Keratinocyte (primary cell): Measurements from ENCODE around the gene SVIP. TPM values are rescaled to one million over a fixed set of nuclear protein-coding genes. Genes with fewer than 3 reads are reported as not detected.

Experiments
- DNase-seq: peaks from one replicate; pipeline ENCODE4 v3.0.0-alpha.2; 2011; ENCODE audit warnings: low read depth, missing footprints, low spot score
- FAIRE-seq: peaks from 2 replicates; lab custom pipeline; 2011; peaks lifted over from hg19 to GRCh38; lab: Jason Lieb, UNC
- H2AFZ ChIP-seq: 2 replicates; pipeline ENCODE4 v1.6.0; 2012; ENCODE audit warnings: low read length, control low read depth, inconsistent platforms; ENCODE audit not compliant: control insufficient read depth
- H3K27ac ChIP-seq: 2 replicates; pipeline ENCODE4 v1.5.1; 2011; ENCODE audit warnings: low read length; ENCODE audit not compliant: control insufficient read depth, insufficient read depth
- H3K27me3 ChIP-seq: 3 replicates; pipeline ENCODE4 v1.6.0; 2011; ENCODE audit warnings: low read length; ENCODE audit not compliant: control insufficient read depth, insufficient read depth; ENCODE audit errors: extremely low read depth
- H3K36me3 ChIP-seq, 2 experiments: 2 replicates in 1 of 2; 3 replicates in 1 of 2; pipeline ENCODE4 v1.5.1; 2011; ENCODE audit warnings: low read length in 2 of 2, mild to moderate bottlenecking in 1 of 2; ENCODE audit not compliant: control insufficient read depth in 2 of 2, insufficient read depth in 2 of 2; ENCODE audit errors: extremely low read depth in 1 of 2
- H3K4me1 ChIP-seq: 3 replicates; pipeline ENCODE4 v1.5.1; 2011; ENCODE audit warnings: low read length; ENCODE audit not compliant: control insufficient read depth, insufficient read depth; ENCODE audit errors: extremely low read depth
- H3K4me2 ChIP-seq: 3 replicates; pipeline ENCODE4 v1.6.0; 2011; ENCODE audit warnings: low read depth, low read length; ENCODE audit not compliant: control insufficient read depth, insufficient read depth; ENCODE audit errors: extremely low read depth
- H3K4me3 ChIP-seq, 3 experiments: fragments of 200-600 bp in 1 of 3; sonication (generic) in 1 of 3; 2 replicates in 2 of 3; 3 replicates in 1 of 3; pipeline ENCODE4 v1.5.1; 2011 to 2016; ENCODE audit warnings: low read length in 3 of 3, mild to moderate bottlenecking in 3 of 3, control low read depth in 2 of 3, inconsistent platforms in 1 of 3, low read depth in 1 of 3, mixed read lengths in 1 of 3, mixed run types in 1 of 3, moderate library complexity in 1 of 3; ENCODE audit not compliant: control insufficient read depth in 2 of 3, insufficient read depth in 2 of 3; ENCODE audit errors: extremely low read depth in 1 of 3
- H3K79me2 ChIP-seq: 2 replicates; pipeline ENCODE4 v1.6.0; 2012; ENCODE audit warnings: low read length; ENCODE audit not compliant: control insufficient read depth, insufficient read depth
- H3K9ac ChIP-seq: 3 replicates; pipeline ENCODE4 v1.6.0; 2011; ENCODE audit warnings: low read length; ENCODE audit not compliant: control insufficient read depth, insufficient read depth; ENCODE audit errors: extremely low read depth
- H3K9me1 ChIP-seq: 3 replicates; pipeline ENCODE4 v1.6.0; 2011; ENCODE audit warnings: low read length; ENCODE audit not compliant: control insufficient read depth, insufficient read depth; ENCODE audit errors: extremely low read depth
- H3K9me3 ChIP-seq: 2 replicates; pipeline ENCODE4 v1.5.1; 2012; ENCODE audit warnings: low read depth, low read length; ENCODE audit not compliant: control insufficient read depth
- H4K20me1 ChIP-seq: 3 replicates; pipeline ENCODE4 v1.6.0; 2011; ENCODE audit warnings: low read length; ENCODE audit not compliant: control insufficient read depth, insufficient read depth; ENCODE audit errors: extremely low read depth
- CTCF ChIP-seq, 3 experiments: IDR thresholded peaks in 1 of 3; conservative IDR thresholded peaks in 1 of 3; optimal IDR thresholded peaks in 1 of 3; 2 replicates in 2 of 3; 3 replicates in 1 of 3; pipeline versions ENCODE3 to v1.5.1; 2011; ENCODE audit warnings: low read length in 3 of 3, mild to moderate bottlenecking in 3 of 3, moderate library complexity in 2 of 3, control low read depth in 1 of 3, inconsistent platforms in 1 of 3; ENCODE audit not compliant: insufficient read depth in 2 of 3; ENCODE audit errors: extremely low read depth in 1 of 3
- EZH2 ChIP-seq: IDR thresholded peaks from one replicate; pipeline ENCODE4 v1.6.1; 2012; ENCODE audit warnings: inconsistent platforms, mild to moderate bottlenecking, low read length, moderate library complexity
- dilution Hi-C: fragments of 300-500 bp; cut with MboI; formaldehyde crosslinking; loops from one replicate; pipeline ENCODE4 v1.7.0; 2020; ENCODE audit warnings: low sequenced_read_pairs; ENCODE audit not compliant: extremely low pct_ligation_motif_present
- polyA plus RNA-seq, 5 experiments: library from polyadenylated mRNA; depleted of rRNA in 3 of 5; stranded (reverse) in 3 of 5; stranded (forward) in 1 of 5; unstranded in 1 of 5; fragments of >200 nt; gene quantifications; 1 replicate in 1 of 5; 2 replicates in 3 of 5; 3 replicates in 1 of 5; pipeline versions ENCODE4 v1.2.1 to v1.2.3, GENCODE V29; 2011 to 2012; ENCODE audit warnings: missing spikeins in 2 of 5, low read depth in 1 of 5, low replicate concordance in 1 of 5

SVIP gene
- polyA plus RNA-seq, 1 donor (not counting 4 experiments of a cell fraction or from before 2014, with no cell fraction given) = 3.3 TPM

- dilution Hi-C loops = no loop called here
- Histone ChIP-seq H3K27ac (no peak overlapping the region), H3K9me3 (no peaks in the 10 kb centered on the region), H3K36me3 (no peaks in the 10 kb centered on the region), H3K9me1 (no peaks in the 10 kb centered on the region), H3K9ac (no peak overlapping the region), H3K4me3 (no peak overlapping the region), H3K27me3 (no peaks in the 10 kb centered on the region), H3K79me2 (no peaks in the 10 kb centered on the region), H2AFZ (no peak overlapping the region), H3K4me2 (no peak overlapping the region), H4K20me1 (no peaks in the 10 kb centered on the region), H3K4me1 (no peaks in the 10 kb centered on the region)
- FAIRE-seq = no peak
- TF ChIP-seq EZH2 (no peak), CTCF (optimal IDR thresholded peaks at IDR 0.05 in 1 of 3, IDR thresholded peaks at IDR 0.05 in 1 of 3, conservative IDR thresholded peaks at IDR 0.05 in 1 of 3; ENCODE audit: extremely low read depth in 1 of 3, insufficient read depth in 2 of 3, low read length in 3 of 3) (no peak)
- no peak for DNase-seq
Observed at GRCh38 chr11:22769081-22769480, 60.5 kb downstream of the SVIP start.

Other genes with a start within 250 kb of the SVIP start
- gene FANCF, start 204.0 kb downstream of the SVIP start, polyA plus RNA-seq = 3.2 to 5.8 TPM (median 5.2 TPM) in 3 replicates
- gene GAS2, start 163.2 kb downstream of the SVIP start, polyA plus RNA-seq = 0.62 to 0.96 TPM (median 0.64 TPM) in 3 replicates
- gene CCDC179, start 30.7 kb upstream of the SVIP start, polyA plus RNA-seq = not detected in 3 replicates